DMS53 (cell line): Measurements from ENCODE around the gene CALML6.

ENCODE experiments used
- DNase-seq: peaks from one replicate; lab custom pipeline; 2025; lab: John Stamatoyannopoulos, UW

The CALML6 gene

DNA sequence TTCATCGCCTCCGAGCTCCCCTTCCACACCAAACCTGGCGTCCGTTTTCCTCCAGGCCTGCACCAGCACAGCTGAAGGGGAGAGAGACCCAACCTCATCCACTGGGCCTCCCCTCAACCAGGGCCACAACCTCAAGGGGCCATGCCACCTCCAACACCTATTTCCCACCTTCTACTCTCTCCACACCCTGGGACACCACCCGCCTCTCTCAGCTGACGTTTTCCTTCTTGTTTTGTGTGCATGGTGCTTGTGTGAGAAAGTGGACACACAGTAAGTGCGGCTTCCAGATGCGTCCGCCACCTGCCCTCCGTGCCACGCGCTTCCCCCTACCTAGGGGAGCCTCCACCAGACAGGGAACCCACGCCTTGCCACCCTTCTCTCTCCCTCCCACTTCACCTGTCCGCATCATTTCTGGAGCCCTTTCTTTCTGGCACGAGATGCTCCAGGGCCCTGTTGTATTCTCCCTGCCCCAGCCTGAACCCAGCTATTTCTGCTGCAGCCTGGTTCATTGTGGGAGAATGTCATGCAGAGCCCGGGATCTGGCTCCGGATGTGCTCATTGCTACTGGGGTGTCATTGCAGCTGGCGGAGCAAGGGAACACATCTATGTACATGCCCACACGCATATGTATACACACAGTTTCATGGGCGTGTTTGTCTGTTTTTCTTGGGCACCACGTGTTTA lies 22.8 kb upstream of the CALML6 start:
- no peak for DNase-seq

DNA sequence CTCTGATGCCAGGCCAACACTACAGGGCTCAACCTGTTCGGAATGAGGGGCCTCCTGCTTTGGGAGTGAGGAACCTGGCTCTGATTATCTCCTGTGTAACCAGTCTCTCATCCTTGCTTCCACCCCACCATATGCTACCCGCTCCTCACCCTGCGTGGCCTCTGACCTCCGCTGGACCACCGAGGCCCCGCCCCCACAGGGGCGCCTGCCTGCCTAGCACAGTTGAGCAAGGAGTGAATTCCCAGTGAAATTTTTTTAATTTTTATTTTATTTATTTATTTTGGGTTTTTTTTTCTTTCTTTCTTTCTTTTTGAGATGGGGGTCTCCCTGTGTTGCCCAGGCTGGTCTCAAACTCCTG lies 22.3 kb upstream of the CALML6 start:
- DNase-seq = no peak

DNA sequence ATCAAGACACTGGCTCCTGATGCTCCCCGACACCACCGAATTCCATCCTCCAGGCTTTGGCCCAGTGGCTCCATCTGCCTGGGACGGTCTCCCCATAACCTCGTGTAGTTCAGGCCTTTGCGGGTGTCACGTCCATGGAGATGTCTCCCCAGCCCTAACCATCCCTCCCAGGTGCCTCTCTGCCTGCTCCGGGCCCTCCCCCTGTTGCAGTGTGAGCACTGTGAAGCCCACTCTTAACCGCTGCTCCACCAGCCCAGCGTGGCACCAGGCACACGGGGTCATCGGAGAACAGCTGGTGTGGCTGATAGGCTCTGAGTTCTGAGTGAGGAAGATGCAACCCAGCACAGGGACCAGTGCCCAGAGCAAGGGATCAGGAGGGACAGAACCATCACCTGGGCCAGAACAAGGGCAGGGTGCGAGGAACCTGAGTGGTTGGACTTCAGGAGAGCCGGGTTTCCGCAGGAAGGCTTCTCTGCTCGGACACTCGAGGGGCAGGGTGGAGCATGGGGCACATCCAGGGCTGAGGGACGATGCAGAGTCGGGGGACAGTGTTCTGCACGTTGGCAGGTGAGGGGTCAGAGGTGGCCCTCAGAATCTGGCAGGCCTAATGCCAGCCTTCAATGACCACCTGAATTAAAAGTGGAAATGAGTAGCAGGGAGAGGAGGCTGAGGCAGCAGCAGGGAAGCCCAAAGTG lies 21.6 kb upstream of the CALML6 start:
- no peak for DNase-seq

DNA sequence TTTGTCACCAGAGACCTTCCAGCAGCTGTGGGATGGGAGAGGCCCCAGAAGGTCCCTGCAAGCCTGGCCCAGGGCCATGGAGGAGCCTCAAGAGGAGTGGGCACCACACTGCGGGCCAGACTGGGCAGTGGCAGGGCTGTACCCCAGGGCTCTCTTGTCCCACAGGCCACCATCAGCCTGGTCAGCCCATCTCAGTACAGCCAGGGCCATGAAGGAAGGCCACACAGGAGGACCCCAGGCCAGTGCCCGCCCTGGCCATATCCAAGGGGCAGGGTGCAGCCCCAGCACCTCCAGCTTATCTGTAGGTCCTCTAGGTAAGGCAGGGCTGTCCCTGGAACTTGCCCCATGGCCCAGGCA lies 21.1 kb upstream of the CALML6 start:
- no peak for DNase-seq

DNA sequence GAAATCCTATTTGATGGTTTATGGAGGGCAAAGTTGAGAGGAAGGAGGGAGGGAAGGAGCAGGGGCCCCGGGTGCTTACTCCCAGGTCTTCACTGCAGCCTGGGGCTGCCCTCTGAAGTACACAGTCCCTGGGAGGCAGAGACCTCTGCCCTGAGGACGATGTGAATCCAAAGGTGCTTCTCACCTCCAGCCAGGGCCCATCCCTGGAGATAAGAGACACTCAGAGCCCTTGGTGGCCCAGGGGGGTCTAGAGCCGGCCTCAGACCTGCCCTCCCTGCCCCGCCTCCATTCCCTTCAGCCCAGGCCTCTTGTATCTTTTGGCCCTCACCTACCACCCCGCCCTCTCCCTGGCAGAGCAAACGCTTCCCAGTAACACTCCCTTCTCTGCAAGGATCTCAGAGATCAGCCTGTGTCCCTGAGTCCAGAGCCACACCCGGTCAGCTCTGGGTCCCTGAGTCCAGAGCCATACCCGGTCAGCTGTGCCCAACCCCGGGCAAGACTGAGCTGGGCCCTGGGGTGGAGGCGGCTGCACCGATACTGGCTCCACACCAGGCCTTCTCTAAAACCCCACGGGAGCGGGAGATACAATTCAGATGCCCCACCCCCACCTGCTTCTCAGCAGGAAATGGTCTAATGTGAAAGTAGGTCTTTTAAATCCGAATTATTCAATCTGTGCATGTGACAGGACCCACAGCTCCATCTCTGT lies 20.6 kb upstream of the CALML6 start:
- DNase-seq = peak; percentile 60

DNA sequence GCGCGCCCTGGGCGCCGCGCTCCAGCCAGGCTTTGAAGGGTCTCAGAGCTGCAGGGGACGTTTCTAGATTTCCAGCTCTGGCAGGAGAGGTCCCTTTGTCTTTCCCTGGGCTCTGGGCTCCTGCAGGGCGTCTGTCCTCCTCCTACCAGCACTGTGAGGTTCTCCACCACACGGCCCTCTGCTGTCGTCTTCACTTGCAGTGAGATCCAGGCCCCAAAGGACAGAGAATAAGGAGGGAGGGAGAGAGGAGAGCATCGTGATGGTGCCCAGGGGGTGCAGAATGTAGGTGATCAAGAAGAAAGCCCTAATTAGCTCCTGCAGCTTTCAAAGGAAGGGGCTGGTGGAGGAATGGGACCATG lies 20.0 kb upstream of the CALML6 start:
- DNase-seq = no peak

DNA sequence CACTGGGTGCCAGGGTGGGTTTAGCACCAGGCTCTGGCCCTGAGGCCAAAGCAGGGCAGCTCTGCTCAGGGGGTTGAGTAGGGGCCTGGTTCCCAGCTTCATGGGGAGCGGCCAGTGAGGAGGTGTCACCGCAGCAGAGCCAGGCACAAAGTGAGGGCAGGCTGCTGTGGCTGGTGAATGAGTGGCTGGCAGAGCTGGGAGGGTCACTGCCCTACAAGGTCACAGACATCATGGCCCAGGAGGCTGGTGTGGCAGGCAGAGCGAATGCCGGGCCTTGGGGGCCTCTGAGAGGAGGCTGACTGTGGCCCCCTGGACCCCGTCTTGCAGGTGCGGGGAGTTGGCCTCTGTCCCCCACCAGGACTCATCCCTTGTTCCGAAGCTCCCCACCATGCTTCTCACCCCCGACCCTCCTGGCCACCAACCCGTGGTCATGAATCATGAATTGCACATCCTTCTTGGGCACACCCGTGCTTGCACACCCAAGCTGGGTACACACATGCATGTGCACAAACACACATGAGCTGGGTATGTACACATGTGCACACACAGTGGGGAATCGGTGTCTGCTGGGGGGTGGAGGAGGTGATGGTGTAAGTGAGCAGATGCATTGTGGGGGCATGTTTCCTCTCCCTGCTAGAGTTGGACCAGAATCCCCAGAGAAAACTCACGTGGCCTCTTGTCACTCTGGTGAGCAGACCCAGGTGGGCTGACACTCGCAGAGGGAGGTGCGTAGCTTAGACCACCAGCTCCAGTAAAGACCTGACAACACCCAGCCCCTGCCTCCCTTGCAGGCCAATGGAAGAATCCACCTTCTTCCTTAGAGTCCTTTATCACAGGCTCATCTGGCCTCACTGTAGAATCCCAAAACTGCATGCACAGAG lies 19.4 kb upstream of the CALML6 start:
- no peak for DNase-seq

DNA sequence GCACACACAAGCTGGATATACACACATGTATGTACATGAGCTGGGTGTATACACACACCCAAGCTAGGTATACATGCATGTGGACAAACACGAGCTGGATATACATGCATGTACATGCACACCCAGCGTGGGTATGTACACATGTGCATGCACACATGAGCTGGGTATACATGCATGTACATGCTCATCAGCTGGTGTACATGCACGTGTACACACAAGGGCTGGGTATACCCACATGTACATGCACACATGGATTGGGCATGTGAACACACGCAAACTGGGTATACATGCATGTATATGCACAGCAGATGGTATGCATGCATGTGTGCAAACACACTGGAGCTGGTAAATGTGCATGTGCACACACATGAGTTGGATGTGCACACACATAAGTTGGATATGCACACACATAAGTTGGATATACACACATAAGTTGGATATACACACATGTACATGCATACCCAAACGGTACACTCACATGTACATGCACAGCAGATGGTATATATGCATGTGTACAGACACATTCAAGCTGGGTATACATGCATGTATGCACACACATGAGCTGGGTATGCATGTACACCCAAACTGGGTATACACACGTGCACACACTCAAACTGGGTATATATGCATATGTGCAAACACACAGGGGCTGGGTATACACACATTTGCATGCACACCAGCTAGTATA lies 16.7 kb upstream of the CALML6 start:
- DNase-seq = no peak

DNA sequence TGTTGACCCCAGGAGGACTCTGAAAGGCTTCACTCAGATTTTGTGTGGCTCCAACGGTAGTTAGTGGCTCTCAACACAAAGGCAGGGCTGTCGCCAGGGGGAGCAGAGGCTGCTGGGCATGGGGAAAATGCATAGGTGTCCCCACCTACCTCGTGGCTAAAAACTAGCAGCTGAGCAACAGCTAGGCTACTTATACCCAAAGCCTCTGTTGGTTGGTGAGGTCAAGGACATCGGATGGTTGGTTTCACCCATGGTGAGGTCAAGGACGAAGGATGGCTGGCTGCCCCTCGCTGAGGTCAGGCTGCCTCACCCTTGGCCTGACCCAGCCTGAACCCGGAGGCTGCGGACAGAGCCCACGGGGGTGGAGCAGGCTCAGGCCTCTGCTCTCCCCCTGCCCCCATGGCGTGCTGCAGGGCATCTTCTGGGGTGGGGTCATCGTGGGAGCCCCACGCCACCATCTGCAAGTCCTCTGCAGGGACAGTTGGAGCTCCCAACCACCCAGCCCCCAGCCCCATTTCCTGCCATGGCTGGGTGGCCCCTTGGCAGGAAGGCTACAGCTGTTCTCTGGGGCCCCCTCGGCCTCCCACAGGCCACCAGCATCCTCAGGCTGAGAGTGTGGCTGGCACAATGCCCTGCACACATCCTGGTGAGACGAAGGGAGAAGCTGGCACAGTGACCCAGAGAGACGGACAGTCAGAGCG lies 15.6 kb upstream of the CALML6 start:
- peak; percentile 58 for DNase-seq

DNA sequence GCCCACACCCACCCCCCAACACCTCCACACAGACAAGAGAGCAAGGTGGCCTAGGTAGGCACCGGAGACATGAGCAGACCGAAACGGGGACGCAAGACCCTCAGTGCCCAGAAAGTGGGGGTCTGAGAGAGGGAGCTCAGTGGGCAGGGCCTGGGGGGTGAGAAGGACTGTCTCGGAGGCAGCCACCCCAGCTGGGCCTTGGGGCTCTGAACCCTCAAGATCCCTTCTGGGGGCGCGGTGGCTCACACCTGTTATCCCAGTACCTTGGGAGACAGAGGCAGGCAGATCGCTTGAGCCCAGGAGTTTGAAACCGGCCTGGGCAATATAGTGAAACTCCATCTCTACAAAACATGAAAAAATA lies 15.1 kb upstream of the CALML6 start:
- no peak for DNase-seq

DNA sequence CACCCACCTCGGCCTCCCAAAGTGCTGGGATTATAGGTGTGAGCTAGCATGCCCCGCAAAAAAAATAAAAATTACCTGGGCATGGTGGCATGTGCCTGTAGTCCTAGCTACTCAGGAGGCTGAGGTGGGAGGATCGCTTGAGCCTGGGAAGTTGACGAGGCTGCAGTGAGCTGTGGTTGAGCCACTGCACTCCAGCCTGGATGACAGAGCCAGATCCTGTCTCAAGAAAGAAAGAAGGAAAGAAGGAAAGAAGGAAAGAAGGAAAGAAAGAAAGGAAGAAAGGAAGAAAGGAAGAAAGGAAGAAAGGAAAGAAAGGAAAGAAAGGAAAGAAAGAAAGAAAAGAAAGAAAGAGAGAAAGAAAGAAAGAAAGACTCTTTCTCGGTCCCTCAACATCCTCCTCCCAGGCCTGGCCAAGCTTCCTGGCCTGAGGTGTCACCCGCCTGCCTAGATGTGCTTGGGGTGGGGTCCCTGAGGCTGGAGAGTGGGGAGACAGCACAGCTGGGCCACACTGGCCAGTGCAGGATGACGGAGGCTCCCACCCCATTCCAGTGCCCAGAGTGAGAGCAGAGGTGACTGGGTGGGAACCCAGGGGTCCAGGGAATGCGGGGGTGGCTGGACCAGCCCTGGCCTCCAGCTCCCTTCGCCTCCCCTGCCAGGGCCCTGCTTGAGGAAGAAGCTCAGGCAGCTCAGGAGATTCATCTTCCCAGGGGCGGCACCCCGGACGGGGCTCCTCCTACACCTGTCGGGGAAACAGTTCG lies 14.0 kb upstream of the CALML6 start:
- DNase-seq = peak; percentile 35

DNA sequence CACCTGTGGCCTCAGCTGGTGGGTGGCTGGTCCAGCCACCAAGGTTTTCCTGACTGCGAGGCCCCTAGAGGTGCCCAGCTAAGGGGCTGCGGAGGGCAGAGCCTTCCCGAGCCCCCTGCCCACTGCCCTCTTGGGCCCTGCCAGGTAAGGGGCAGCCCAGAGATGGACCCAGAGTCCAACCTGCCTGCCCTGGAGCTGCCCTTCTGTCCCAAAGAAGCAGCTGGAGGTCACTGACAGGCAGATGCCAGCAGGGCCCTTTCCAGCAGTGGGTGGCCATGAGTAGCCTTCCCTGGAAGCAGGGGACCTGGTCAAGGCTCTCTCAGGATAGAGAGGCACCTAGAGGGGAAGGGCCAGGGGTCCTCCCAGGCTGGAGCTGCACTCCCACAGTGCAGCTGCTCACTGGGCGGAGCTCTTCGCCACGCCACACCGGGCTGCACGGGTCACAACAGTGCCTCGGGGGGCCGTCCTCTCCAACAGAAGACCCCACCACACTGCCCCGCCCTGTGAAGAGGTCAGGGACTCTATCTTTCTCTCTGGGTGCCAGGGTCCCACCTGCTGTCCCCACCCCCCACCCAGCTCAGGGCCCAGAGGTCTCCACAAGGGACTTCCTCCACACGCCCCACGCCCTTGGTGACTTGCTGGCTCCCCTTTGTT lies 13.3 kb upstream of the CALML6 start:
- no peak for DNase-seq

DNA sequence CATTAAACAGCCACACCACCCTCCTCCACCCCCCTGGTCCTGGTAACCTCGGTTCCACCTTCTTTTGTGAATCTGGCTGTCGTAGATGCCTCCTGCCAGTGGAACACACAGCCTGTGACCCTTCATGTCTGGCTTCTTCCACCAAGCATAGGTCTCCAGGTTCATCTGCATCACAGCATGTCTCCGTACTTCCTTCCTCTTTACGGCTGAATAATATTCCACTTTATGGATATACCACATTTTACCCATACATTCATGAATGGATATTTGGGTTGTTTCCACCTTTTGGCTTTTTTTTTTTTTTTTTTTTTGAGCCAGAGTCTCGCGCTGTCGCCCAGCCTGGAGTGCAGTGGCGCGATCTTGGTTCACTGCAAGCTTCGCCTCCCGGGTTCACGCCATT lies 11.8 kb upstream of the CALML6 start:
- DNase-seq = no peak

DNA sequence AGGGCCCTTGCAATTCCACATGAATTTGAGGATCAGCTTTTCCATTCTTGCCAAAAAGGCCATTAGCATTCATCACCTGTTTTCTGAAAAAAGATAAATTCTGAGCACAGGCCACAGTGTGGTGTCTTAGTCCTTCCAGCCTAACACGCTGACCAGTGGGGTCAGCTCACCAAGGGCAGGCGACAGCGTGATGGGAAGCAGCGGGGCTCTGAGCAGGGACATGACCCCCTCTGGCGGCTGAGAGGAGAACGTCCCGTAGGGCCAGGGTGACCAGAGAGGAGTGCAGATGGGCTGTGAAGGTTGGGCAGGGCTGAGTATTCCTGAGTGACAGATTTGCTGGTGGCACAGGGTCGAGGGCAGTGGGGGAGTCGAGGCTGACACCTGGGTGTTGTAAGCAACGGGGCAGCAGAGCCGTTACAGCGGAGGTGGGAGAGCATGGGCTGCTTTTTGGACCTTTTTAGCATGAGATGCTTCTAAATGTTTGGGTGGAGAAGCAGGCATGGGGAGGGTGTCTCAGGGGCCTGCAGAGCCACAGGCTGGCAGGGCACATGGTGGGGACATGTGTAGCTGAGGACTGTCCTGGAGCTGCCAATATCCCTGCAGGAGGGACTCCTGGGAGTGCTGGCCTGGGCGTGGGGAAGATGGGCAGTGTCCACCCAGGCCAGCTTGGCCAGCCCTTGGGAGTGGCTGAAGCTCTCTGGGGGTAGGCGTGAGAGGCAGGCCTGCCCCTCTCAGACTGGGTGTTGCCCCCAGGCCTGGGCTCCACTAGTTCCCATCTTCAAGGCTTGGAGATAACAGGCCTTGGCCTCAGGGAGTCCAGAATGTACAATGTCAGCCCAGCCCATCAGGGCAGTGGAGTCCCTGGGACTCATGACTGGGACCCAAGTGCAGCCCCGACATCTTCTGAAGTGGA lies 8.6 kb upstream of the CALML6 start:
- peak; percentile 92 for DNase-seq

DNA sequence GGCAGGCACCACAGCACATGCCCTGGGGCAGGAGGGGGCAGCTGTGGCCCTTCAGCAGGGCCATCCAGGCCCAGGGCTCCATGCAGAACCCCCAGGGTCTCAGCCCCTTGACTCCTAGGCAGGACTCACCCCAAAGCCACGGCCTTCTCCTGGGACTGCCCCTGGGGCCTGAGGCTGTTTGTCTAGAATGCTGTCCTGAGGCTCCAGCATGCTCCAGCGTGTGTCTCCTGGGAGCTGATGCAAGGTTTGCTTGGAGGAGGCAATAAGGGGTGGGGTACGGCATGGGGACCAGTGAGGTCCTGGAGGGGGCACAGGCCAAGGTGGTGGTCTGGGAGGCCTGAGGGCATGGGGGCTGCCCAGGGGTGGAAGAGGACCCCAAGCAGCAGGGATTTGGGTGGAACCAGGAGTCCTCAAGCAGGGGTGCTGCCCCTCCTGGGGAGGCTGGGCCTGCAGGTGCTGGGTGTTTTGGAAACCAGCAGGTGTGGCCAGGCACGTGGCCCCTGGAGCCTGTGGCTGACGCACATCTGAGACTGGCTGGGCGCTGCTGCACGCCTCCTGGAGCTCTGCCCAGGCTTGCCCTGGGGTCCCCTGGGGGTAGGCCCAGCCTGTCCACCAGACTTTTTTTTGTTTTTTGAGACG lies 7.8 kb upstream of the CALML6 start:
- peak; percentile 31 for DNase-seq

DNA sequence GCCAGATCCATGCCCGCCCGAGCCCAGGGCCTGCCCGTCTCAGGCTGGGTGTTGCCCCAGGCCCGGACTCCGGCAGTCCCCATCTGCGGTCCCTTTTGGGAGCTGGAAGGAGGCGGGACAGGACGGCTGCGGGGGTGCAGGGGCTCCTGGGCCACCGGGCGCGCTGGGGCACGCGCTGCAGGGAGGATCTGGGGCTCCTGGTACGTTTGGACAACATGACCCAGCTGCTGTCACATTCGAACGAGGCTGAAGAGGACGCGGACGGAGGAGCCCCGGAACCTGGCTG lies 6.6 kb upstream of the CALML6 start:
- DNase-seq = no peak

DNA sequence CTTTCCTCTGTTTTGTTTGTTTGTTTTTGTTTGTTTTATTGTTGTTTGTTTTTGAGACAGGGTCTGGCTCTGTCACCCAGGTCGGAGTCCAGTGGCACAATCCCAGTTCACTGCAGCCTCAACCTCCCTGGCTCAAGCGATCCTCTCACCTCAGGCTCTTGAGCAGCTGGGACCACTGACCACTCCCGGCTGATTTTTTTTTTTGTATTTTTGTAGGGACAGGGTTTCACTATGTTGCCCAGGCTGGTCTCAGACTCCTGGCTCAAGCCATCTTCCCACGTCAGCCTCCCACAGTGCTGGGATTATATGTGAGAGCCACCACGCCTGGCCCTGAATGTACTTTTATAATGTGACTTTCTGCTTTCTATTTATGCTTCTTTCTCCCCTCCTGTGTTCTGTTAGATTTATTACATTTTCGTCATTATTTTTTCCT lies 5.0 kb upstream of the CALML6 start:
- no peak for DNase-seq

DNA sequence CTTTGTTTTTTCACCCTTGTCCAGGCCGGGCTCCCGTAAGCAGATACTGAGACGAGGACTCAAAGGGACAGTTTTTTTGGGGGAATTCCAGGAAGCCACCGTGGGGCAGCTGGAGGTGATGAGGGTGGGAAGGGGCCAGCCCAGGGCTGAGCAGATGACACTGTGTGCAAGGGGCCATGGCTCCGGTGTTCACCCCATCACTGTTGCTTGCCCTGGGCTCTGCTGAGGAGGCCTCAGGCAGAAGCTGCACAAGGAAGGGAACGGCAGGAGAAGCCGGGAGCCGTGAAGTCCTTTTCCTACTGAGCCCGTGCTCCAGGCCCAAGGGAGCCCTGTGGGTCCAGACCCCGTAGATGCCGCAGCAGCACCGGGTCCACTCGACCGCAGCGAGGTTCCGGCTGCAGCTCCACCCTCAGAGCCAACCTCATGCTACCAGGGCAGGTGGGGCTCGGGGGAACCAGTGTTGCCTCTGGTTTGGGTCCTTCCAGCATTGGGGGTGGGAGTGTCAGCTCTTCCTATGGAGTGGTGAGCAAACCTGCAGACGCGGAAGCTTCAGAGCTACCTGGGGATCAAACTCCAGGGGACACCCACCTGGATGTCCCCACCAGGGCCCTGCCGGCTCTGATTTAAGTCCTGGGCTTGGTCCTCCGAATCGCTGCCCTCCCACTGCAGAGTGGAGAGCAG lies 4.3 kb upstream of the CALML6 start:
- DNase-seq = no peak
